ENCODE data around the gene MCM7.
"Not testable (repeated sequence)": the region's sequence is repeated elsewhere in the genome, so short reads cannot be mapped to it uniquely, and the experiment has no call there.

Gene MCM7

GRCh38 chr7:100137851-100138760 lies 36.9 kb upstream of the MCM7 start:
- no peak overlapping the region for H3K4me3 ChIP-seq (replicated peaks; ENCODE audit: low read depth, low read length)
- DNase-seq (ENCODE audit: low read depth) = no peak
- TF ChIP-seq CTCF (IDR thresholded peaks at IDR 0.05; ENCODE audit: low read length, missing control alignments) = no peak

- no peak overlapping the region for H3K4me3 ChIP-seq (replicated peaks; ENCODE audit: low read depth, low read length)
- peak; percentile 97 for TF ChIP-seq CTCF (IDR thresholded peaks at IDR 0.05; ENCODE audit: low read length, missing control alignments)
- peak; percentile 76 for DNase-seq (ENCODE audit: low read depth)
Observed at GRCh38 chr7:100132697-100133151, 31.5 kb upstream of the MCM7 start.

GRCh38 chr7:100132126-100132525 lies 30.9 kb upstream of the MCM7 start:
- TF ChIP-seq CTCF (IDR thresholded peaks at IDR 0.05; ENCODE audit: low read length, missing control alignments) = no peak
- no peak overlapping the region for H3K4me3 ChIP-seq (replicated peaks; ENCODE audit: low read depth, low read length)
- DNase-seq (ENCODE audit: low read depth) = no peak

DNA sequence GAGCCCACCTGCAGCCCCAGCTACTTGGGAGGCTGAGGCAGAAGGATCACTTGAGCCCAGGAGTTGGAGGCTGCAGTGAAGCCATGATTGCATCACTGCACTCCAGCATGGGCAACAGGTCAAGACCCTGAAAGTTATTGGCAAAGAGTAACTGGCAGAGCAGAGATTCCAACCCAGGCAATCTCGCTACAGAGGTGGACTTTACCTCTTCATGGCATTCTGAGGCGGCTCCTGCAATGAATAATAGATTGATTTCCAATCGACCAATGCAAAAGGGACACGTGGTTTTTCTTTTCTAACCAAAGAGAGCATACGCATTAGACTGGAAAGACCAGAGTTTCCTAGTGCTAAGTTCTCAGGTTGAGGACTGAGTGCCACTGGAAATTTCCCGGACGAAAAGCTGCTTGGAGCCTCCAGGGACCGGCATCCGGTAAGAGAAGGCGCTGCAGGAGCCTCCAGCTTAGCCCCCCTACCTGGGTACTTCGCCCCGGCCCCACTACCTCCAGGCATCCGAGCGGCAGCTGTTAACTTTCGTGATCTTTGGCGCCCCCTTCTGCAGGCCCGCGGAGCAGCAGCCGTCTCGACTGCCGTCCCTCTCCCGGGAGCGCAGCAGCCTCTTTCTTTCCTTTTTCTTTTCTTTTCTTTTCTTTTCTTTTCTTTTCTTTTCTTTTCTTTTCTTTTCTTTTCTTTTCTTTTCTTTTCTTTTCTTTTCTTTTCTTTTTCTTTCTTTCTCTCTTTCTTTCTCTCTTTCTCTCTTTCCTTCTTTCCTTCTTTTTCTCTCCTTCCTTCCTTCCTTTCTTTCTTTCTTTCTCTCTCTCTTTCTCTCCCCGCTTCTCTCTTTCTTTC lies 29.6 kb upstream of the MCM7 start:
- DNase-seq (ENCODE audit: low read depth) = peak; percentile 56
- no peak overlapping the region for H3K4me3 ChIP-seq (replicated peaks; ENCODE audit: low read depth, low read length)
- TF ChIP-seq CTCF (IDR thresholded peaks at IDR 0.05; ENCODE audit: low read length, missing control alignments) = peak; percentile 69

DNA sequence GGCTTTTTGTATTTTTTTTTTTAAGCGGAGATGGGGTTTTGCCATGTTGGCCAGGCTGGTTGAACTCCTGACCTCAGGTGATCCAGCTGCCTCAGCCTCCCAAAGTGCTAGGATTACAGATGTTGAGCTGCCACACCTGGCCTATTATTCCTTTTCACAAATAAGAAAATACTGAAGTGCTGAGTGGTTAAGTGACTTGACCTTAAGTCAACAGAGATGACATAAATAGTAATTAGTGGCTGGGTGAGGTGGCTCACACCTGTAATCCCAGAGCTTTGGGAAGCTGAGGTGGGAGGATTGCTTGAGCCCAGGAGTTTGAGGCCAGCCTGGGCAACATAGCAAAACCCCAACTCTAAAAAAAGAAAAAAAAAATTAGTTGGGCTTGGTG lies 29.0 kb upstream of the MCM7 start:
- DNase-seq (ENCODE audit: low read depth); H3K4me3 ChIP-seq (replicated peaks; ENCODE audit: low read depth, low read length): not testable (repeated sequence)

DNA sequence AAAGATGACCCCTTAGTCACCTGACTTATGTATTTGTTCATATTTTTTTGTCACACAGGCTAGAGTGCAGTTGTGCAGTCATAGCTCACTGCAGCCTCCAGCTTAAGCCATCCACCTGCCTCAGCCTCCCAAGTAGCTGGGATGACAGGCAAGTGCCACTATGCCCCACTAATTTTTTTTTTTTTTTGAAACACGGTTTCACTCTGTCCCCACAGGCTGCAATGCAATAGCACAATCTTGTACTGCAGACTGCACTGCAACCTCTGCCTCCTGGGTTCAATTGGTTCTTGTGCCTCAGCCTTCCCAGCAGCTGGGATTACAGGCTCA lies 27.4 kb upstream of the MCM7 start:
- TF ChIP-seq CTCF (IDR thresholded peaks at IDR 0.05; ENCODE audit: low read length, missing control alignments) = no peak
- H3K4me3 ChIP-seq (replicated peaks; ENCODE audit: low read depth, low read length) = no peak overlapping the region
- no peak for DNase-seq (ENCODE audit: low read depth)

GRCh38 chr7:100127866-100128636 lies 26.9 kb upstream of the MCM7 start:
- DNase-seq (ENCODE audit: low read depth) = no peak
- peak overlapping the region; percentile 90 for H3K4me3 ChIP-seq (replicated peaks; ENCODE audit: low read depth, low read length)
- no peak for TF ChIP-seq CTCF (IDR thresholded peaks at IDR 0.05; ENCODE audit: low read length, missing control alignments)

All from fibroblast of pulmonary artery (primary cell).